Measurements from ENCODE around the gene MRPS15.

DNA sequence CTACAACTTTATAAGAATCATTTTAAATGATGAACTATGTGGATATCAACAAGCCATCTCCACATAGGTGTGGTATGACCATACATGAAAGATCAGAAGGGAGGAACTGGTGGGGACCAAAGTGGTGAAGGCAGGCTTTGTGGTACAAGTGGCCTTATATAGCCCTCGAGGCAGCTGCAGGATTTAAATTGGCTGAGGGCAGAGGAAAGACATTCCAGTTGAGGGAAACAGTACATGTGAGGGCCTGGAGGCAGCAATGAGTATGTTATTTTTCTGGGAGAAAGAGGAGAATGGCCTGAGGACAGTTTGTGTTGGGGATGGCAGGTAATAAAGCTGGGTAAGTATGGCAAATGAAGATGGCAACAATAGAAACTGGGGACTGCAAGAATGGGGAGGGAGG is 31.1 kb downstream of the MRPS15 start:
- TF ChIP-seq, protein P1, sequence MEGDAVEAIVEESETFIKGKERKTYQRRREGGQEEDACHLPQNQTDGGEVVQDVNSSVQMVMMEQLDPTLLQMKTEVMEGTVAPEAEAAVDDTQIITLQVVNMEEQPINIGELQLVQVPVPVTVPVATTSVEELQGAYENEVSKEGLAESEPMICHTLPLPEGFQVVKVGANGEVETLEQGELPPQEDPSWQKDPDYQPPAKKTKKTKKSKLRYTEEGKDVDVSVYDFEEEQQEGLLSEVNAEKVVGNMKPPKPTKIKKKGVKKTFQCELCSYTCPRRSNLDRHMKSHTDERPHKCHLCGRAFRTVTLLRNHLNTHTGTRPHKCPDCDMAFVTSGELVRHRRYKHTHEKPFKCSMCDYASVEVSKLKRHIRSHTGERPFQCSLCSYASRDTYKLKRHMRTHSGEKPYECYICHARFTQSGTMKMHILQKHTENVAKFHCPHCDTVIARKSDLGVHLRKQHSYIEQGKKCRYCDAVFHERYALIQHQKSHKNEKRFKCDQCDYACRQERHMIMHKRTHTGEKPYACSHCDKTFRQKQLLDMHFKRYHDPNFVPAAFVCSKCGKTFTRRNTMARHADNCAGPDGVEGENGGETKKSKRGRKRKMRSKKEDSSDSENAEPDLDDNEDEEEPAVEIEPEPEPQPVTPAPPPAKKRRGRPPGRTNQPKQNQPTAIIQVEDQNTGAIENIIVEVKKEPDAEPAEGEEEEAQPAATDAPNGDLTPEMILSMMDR (conservative IDR thresholded peaks at IDR 0.05; ENCODE audit: low read depth, low read length) = no peak
- TF ChIP-seq EZH2phosphoT487 (IDR thresholded peaks at IDR 0.05; ENCODE audit: borderline replicate concordance, low read length) (no peak), EZH2 (IDR thresholded peaks at IDR 0.05; ENCODE audit: low read length, unreplicated experiment) (no peak)
